Measurements from ENCODE around the gene ABCA13. TPM values are rescaled to one million over a fixed set of nuclear protein-coding genes. Genes with fewer than 3 reads are reported as not detected.

ABCA13 gene
- total RNA-seq, 4 donors from 2014 or later, result 0.38 to 9.8 (median 4.9) TPM

DNA sequence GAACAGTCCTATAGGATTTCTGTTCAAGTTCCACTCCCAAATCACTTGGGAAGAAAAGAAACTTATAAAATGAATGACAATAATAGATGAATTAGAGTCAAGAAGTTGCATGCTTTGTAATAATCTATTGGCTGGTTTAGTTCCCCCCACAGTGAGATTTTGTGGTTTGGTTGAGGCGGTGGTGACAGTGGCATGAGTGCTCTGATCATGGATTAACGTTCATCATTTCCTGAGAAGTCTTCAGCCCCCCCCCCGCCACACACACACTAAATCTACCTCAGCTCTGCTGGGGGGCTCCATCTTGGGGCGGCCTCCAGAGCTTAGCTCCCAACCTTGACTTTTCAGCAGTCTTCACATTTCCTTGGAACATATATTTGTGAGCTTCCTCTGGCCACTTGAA, 121.7 kb downstream of the ABCA13 start:
- H3K4me1 ChIP-seq, result no peaks in the 10 kb centered on the region
- no peaks in the 10 kb centered on the region for H3K27me3 ChIP-seq
- no peaks in the 10 kb centered on the region for H3K9me3 ChIP-seq
- intact Hi-C loops (cut with DNase I), result no loop called here
- H3K4me3 ChIP-seq, result no peak overlapping the region
- TF ChIP-seq, protein P1, sequence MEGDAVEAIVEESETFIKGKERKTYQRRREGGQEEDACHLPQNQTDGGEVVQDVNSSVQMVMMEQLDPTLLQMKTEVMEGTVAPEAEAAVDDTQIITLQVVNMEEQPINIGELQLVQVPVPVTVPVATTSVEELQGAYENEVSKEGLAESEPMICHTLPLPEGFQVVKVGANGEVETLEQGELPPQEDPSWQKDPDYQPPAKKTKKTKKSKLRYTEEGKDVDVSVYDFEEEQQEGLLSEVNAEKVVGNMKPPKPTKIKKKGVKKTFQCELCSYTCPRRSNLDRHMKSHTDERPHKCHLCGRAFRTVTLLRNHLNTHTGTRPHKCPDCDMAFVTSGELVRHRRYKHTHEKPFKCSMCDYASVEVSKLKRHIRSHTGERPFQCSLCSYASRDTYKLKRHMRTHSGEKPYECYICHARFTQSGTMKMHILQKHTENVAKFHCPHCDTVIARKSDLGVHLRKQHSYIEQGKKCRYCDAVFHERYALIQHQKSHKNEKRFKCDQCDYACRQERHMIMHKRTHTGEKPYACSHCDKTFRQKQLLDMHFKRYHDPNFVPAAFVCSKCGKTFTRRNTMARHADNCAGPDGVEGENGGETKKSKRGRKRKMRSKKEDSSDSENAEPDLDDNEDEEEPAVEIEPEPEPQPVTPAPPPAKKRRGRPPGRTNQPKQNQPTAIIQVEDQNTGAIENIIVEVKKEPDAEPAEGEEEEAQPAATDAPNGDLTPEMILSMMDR (IDR thresholded peaks at IDR 0.05), result no peak
- TF ChIP-seq POLR2A (IDR thresholded peaks at IDR 0.05), result no peak
- WGBS, 2 donors, result 53 to 74% methylated on average over 3 to 4 of the region's 4 CpGs
- DNase-seq, result no peak
- no peak overlapping the region for H3K27ac ChIP-seq
- no peaks in the 10 kb centered on the region for H3K36me3 ChIP-seq

DNA sequence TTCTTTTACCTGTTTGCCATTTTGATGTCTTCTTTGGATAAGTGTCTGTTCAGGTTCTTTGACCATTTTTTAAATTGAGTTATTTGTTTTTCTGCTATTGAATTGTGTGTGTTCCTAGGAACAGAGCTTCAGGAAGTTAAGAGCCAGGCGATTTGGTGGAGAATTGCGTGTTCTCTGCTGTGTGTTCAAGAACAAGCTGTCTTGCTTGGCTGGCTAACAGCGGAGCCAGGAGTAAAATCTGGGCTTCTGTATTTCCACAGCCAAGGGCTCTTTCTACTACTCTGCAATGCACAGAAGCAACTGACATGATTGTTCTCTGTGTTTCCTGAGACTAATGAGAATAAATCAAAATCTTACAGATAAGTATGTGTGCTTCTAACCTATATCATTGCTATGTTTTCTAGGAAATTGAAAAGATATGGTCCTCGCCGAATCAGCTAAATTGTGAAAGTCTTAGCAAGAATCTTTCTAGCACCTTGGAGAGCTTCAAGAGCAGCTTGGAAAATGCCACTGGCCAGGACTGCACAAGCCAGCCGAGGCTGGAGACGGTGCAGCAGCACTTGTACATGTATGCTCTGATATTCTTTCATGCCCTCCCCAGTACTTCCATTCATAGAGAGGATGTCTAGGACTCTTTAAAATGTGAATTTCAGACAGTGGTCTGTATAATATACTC, 124.2 kb downstream of the ABCA13 start:
- DNase-seq, result no peak

DNA sequence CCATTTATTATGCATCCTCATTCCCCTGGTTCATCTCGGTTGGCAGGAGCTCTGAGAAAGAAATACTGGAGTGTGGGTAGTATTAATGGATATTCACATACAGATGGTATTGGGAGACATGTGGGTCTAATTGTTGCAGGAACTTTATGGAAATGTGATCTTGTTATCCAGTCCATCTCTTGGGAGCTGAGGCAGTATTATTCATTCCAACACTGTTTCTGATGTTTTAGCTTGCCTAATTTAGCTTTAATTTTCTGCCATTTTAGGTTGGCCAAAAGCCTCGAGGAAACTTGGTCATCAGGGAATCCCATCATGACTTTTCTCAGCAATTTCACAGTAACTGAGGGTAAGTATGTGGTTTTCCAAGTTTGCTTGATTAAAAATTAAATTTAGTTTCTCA, 125.7 kb downstream of the ABCA13 start:
- Histone ChIP-seq H3K9me3 (no peaks in the 10 kb centered on the region), H3K27ac (no peak overlapping the region), H3K27me3 (no peaks in the 10 kb centered on the region), H3K4me3 (no peak overlapping the region), H3K36me3 (no peaks in the 10 kb centered on the region), H3K4me1 (no peaks in the 10 kb centered on the region)
- intact Hi-C loops (cut with DNase I), result no loop called here
- TF ChIP-seq POLR2A (IDR thresholded peaks at IDR 0.05), result no peak
- TF ChIP-seq, protein P1 (IDR thresholded peaks at IDR 0.05), result no peak
- DNase-seq, result no peak
- WGBS, 2 donors, result 50 to 59% methylated on average over 2 of the region's 2 CpGs

More for the DNA sequence above, 124.2 kb downstream of the ABCA13 start:
- intact Hi-C loops (cut with DNase I), result no loop called here
- H3K27me3 ChIP-seq, result no peaks in the 10 kb centered on the region
- no peak for TF ChIP-seq POLR2A (IDR thresholded peaks at IDR 0.05)
- TF ChIP-seq, protein P1 (IDR thresholded peaks at IDR 0.05), result no peak
- H3K36me3 ChIP-seq, result no peaks in the 10 kb centered on the region
- no peak overlapping the region for H3K27ac ChIP-seq
- H3K9me3 ChIP-seq, result no peaks in the 10 kb centered on the region
- 85 to 88% methylated on average over 5 to 7 of the region's 7 CpGs for WGBS, 2 donors
- no peak overlapping the region for H3K4me3 ChIP-seq
- no peaks in the 10 kb centered on the region for H3K4me1 ChIP-seq

DNA sequence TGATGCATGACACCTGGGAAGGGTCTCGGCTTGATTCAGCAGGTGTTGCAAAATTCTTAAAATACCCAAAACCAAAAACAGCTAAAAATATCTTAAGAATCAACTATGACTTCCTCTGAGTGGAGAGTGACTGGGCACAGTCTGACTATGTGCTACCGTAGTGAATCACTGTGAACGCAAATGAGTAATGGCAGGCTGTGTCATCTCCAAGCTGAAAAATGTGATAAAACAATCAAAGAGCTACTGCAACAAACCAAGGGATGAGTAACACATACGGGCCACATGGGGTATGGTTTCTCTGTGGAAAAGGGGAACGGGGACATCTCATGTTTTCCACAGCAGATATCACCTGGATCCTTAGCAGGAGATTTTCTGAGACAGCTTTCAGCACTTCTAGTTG, 127.5 kb downstream of the ABCA13 start:
- intact Hi-C loops (cut with DNase I), result no loop called here

DNA sequence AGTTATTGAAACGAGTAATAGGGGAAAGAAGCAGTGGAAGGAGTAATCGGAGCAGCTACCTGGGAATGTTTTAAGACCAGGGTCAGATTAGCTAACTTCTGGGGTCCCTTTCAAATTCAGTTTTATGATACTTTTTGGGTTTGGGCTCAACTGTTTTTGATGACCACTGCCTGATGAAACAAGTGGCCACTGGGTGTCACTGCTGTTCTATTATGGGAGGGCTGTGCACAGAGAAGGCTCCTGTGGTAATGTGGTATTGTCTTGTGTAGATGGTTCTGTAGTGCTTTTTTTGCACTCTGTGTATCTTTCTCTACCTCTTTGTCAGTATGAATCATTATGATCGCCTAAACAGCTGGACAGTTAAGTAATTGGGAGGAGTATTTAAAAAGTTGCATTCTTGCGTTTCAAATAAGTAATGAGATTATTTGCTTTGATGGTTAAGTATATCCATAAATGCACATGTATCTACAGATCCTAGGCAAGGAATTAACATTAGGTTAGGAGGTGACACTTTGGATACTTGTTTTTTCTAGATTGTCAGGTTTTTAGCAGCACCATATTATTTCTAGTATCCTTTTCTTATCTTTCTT, 128.4 kb downstream of the ABCA13 start:
- TF ChIP-seq POLR2A (IDR thresholded peaks at IDR 0.05), result no peak
- TF ChIP-seq, protein P1 (IDR thresholded peaks at IDR 0.05), result peak in 5 of 6 experiments; percentile 38 to 79 (median 56)
- 26 to 29% methylated on average over 4 of the region's 4 CpGs for WGBS, 2 donors
- Histone ChIP-seq H3K36me3 (no peaks in the 10 kb centered on the region), H3K4me1 (no peaks in the 10 kb centered on the region), H3K4me3 (no peak overlapping the region), H3K9me3 (no peaks in the 10 kb centered on the region), H3K27me3 (no peaks in the 10 kb centered on the region), H3K27ac (no peak overlapping the region)
- DNase-seq, result no peak
- intact Hi-C loops (cut with DNase I), result no loop called here

More for the DNA sequence above, 127.5 kb downstream of the ABCA13 start:
- Histone ChIP-seq H3K27me3 (no peaks in the 10 kb centered on the region), H3K27ac (no peak overlapping the region), H3K9me3 (no peaks in the 10 kb centered on the region), H3K4me1 (no peaks in the 10 kb centered on the region), H3K36me3 (no peaks in the 10 kb centered on the region), H3K4me3 (no peak overlapping the region)
- TF ChIP-seq, protein P1 (IDR thresholded peaks at IDR 0.05), result no peak
- TF ChIP-seq POLR2A (IDR thresholded peaks at IDR 0.05), result no peak
- DNase-seq, result no peak
- 34 to 37% methylated on average over 5 of the region's 5 CpGs for WGBS, 2 donors
